ENCODE measurements around the gene NDUFB10. TPM values are rescaled to one million over a fixed set of nuclear protein-coding genes. Genes with fewer than 3 reads are reported as not detected.

Gene NDUFB10
- total RNA-seq, 2 donors from 2014 or later, result 108 to 197 TPM

- H3K4me1 ChIP-seq (ENCODE audit: control insufficient read depth in 1 of 2, low read depth in 2 of 2), result peaks cover 7 to 13% of the 10 kb centered on the region in 2 donors
- no peak for TF ChIP-seq CTCF (IDR thresholded peaks at IDR 0.05)
- no peaks in the 10 kb centered on the region for H3K27me3 ChIP-seq (replicated peaks; ENCODE audit: insufficient read depth)
- no peak overlapping the region for H3K27ac ChIP-seq
- DNase-seq (ENCODE audit: low spot score) (no peak), ATAC-seq (ENCODE audit: insufficient number of reproducible peaks, low FRiP score, low read depth) (no peak)
- H3K9me3 ChIP-seq, result no peaks in the 10 kb centered on the region
- H3K4me3 ChIP-seq, result no peak overlapping the region
- peaks cover 46% of the 10 kb centered on the region for H3K36me3 ChIP-seq
Observed at GRCh38 chr16:1976951-1977874, 17.9 kb downstream of the NDUFB10 start.

GRCh38 chr16:1977875-1978268, 18.5 kb downstream of the NDUFB10 start:
- no peak for DNase-seq (ENCODE audit: low spot score)
- Histone ChIP-seq H3K27me3 (replicated peaks; ENCODE audit: insufficient read depth) (no peaks in the 10 kb centered on the region), H3K4me3 (no peak overlapping the region), H3K27ac (no peak overlapping the region), H3K9me3 (no peaks in the 10 kb centered on the region), H3K36me3 (peaks cover 46% of the 10 kb centered on the region), H3K4me1 (ENCODE audit: control insufficient read depth in 1 of 2, low read depth in 2 of 2) (peaks cover 2 to 7% of the 10 kb centered on the region in 2 donors)
- no peak for TF ChIP-seq CTCF (IDR thresholded peaks at IDR 0.05)
- ATAC-seq (ENCODE audit: insufficient number of reproducible peaks, low FRiP score, low read depth), result no peak

GRCh38 chr16:1978476-1979120, 19.3 kb downstream of the NDUFB10 start:
- TF ChIP-seq CTCF (IDR thresholded peaks at IDR 0.05), result no peak
- H3K27ac ChIP-seq, result no peak overlapping the region
- ATAC-seq (ENCODE audit: insufficient number of reproducible peaks, low FRiP score, low read depth) (no peak), DNase-seq (ENCODE audit: low spot score) (no peak)
- H3K36me3 ChIP-seq, result peaks cover 46% of the 10 kb centered on the region
- H3K4me1 ChIP-seq (ENCODE audit: control insufficient read depth in 1 of 2, low read depth in 2 of 2), result peaks cover 0 to 6% of the 10 kb centered on the region in 2 donors
- H3K27me3 ChIP-seq (replicated peaks; ENCODE audit: insufficient read depth), result no peaks in the 10 kb centered on the region
- no peak overlapping the region for H3K4me3 ChIP-seq
- H3K9me3 ChIP-seq, result no peaks in the 10 kb centered on the region

- Histone ChIP-seq H3K4me1 (ENCODE audit: control insufficient read depth in 1 of 2, low read depth in 2 of 2) (peaks cover 0 to 7% of the 10 kb centered on the region in 2 donors), H3K27ac (no peak overlapping the region), H3K36me3 (peaks cover 42% of the 10 kb centered on the region), H3K9me3 (no peaks in the 10 kb centered on the region), H3K27me3 (replicated peaks; ENCODE audit: insufficient read depth) (no peaks in the 10 kb centered on the region), H3K4me3 (no peak overlapping the region)
- ATAC-seq (ENCODE audit: insufficient number of reproducible peaks, low FRiP score, low read depth), result no peak
- DNase-seq (ENCODE audit: low spot score), result no peak
- no peak for TF ChIP-seq CTCF (IDR thresholded peaks at IDR 0.05)
Observed at GRCh38 chr16:1979271-1980029, 20.1 kb downstream of the NDUFB10 start.

Measured in thoracic aorta (tissue), 2 donors.